ENCODE measurements around the gene MIX23. TPM values are rescaled to one million over a fixed set of nuclear protein-coding genes. Genes with fewer than 3 reads are reported as not detected.

The MIX23 gene
- total RNA-seq, 4 donors from 2014 or later, result 11.8 to 30.6 (median 24.2) TPM

GRCh38 chr3:122405015-122405414 is 22.0 kb upstream of the MIX23 start:
- H3K4me1 ChIP-seq, result peaks cover 0 to 3% (median 0%) of the 10 kb centered on the region in 3 donors
- no peak overlapping the region for H3K4me3 ChIP-seq
- no peaks in the 10 kb centered on the region for H3K27me3 ChIP-seq
- DNase-seq, result no peak
- no peaks in the 10 kb centered on the region for H3K9me3 ChIP-seq
- WGBS, 2 donors, result 64 to 88% methylated on average over 1 to 3 of the region's 3 CpGs
- TF ChIP-seq POLR2A (IDR thresholded peaks at IDR 0.05) (no peak), CTCF (IDR thresholded peaks at IDR 0.05) (no peak)
- peaks cover 0 to 77% (median 19%) of the 10 kb centered on the region in 3 donors for H3K36me3 ChIP-seq
- intact Hi-C loops (cut with DNase I), result no loop called here
- H3K27ac ChIP-seq, result no peak overlapping the region

- TF ChIP-seq CTCF (IDR thresholded peaks at IDR 0.05) (no peak), POLR2A (IDR thresholded peaks at IDR 0.05) (no peak)
- Histone ChIP-seq H3K4me3 (no peak overlapping the region), H3K9me3 (no peaks in the 10 kb centered on the region), H3K27ac (no peak overlapping the region), H3K4me1 (no peaks in the 10 kb centered on the region), H3K27me3 (no peaks in the 10 kb centered on the region), H3K36me3 (peaks cover 0 to 74% (median 16%) of the 10 kb centered on the region in 3 donors)
- DNase-seq, result no peak
- WGBS, 2 donors, result 77 to 84% methylated on average over 6 of the region's 6 CpGs
- intact Hi-C loops (cut with DNase I), result no loop called here
These were observed 20.5 kb upstream of the MIX23 start for GRCh38 chr3:122403489-122403888.

GRCh38 chr3:122398920-122399319 is 15.9 kb upstream of the MIX23 start:
- no peaks in the 10 kb centered on the region for H3K27me3 ChIP-seq
- H3K9me3 ChIP-seq, result no peaks in the 10 kb centered on the region
- H3K4me1 ChIP-seq, result peaks cover 0 to 3% (median 0%) of the 10 kb centered on the region in 3 donors
- TF ChIP-seq POLR2A (IDR thresholded peaks at IDR 0.05) (no peak), CTCF (IDR thresholded peaks at IDR 0.05) (no peak)
- peaks cover 0 to 34% (median 0%) of the 10 kb centered on the region in 3 donors for H3K36me3 ChIP-seq
- WGBS, 2 donors, result 96 to 97% methylated on average over 2 of the region's 2 CpGs
- H3K27ac ChIP-seq, result no peak overlapping the region
- intact Hi-C loops (cut with DNase I), result loop anchor here (10.0 kb wide), 1 partner anchor 286 kb away; the partner anchor contains the start of gene PARP14
- H3K4me3 ChIP-seq, result no peak overlapping the region
- DNase-seq, result no peak

GRCh38 chr3:122397201-122397600 is 14.2 kb upstream of the MIX23 start:
- Histone ChIP-seq H3K27ac (no peak overlapping the region), H3K9me3 (no peaks in the 10 kb centered on the region), H3K27me3 (no peaks in the 10 kb centered on the region), H3K4me3 (no peak overlapping the region), H3K36me3 (peaks cover 0 to 29% (median 0%) of the 10 kb centered on the region in 3 donors), H3K4me1 (peaks cover 0 to 16% (median 3%) of the 10 kb centered on the region in 3 donors)
- intact Hi-C loops (cut with DNase I), result loop anchor here (10.0 kb wide), 1 partner anchor 288 kb away; the partner anchor contains the start of gene PARP14
- no peak for TF ChIP-seq POLR2A (IDR thresholded peaks at IDR 0.05)
- no peak for TF ChIP-seq CTCF (IDR thresholded peaks at IDR 0.05)
- 96 to 100% methylated on average over 1 of the region's 1 CpG for WGBS, 2 donors
- no peak for DNase-seq

- H3K4me3 ChIP-seq, result no peak overlapping the region
- DNase-seq, result no peak
- intact Hi-C loops (cut with DNase I), result loop anchor here (10.0 kb wide), 1 partner anchor 288 kb away; the partner anchor contains the start of gene PARP14
- H3K4me1 ChIP-seq, result peaks cover 0 to 22% (median 3%) of the 10 kb centered on the region in 3 donors
- H3K9me3 ChIP-seq, result no peaks in the 10 kb centered on the region
- H3K27ac ChIP-seq, result no peak overlapping the region
- H3K27me3 ChIP-seq, result no peaks in the 10 kb centered on the region
- peaks cover 0 to 29% (median 0%) of the 10 kb centered on the region in 3 donors for H3K36me3 ChIP-seq
- TF ChIP-seq POLR2A (IDR thresholded peaks at IDR 0.05) (no peak), CTCF (IDR thresholded peaks at IDR 0.05) (no peak)
These were observed 13.5 kb upstream of the MIX23 start for GRCh38 chr3:122396511-122396910.
